A549 (cell line): Measurements from ENCODE around the gene PHACTR4. TPM values are rescaled to one million over a fixed set of nuclear protein-coding genes. Genes with fewer than 3 reads are reported as not detected.

Experiments used
- ATAC-seq, 2 experiments: fragments of 200-7000 bp in 1 of 2; fragments of >200 bp in 1 of 2; cut with Nextera tagmentation in 1 of 2; cut with Tn5 transposase in 1 of 2; 3 replicates each; pipeline versions ENCODE4 v1.8.0 to v1.9.1; 2018 to 2020; ENCODE audit warnings: mild to moderate bottlenecking in 1 of 2, moderate library complexity in 1 of 2
- CTCF ChIA-PET: fragments of 300-600 bp; sonication (Branson Sonifier 250); formaldehyde crosslinking; extraction: SDS; loops from one replicate; lab custom pipeline; 2021; ENCODE audit warnings: antibody characterized with exemption, inconsistent platforms; lab: Yijun Ruan, JAX
- POLR2A ChIA-PET: fragments of 350-600 bp; formaldehyde crosslinking; extraction: SDS; loops from one replicate; lab custom pipeline; 2021; ENCODE audit warnings: antibody characterized with exemption, inconsistent platforms; lab: Yijun Ruan, JAX
- DNase-seq, 2 experiments: peaks; one replicate each; pipeline versions ENCODE4 v3.0.0 to v3.0.0-alpha.2; 2011 to 2016; ENCODE audit warnings: low read depth in 1 of 2, low spot score in 1 of 2
- FAIRE-seq: peaks from 2 replicates; lab custom pipeline; 2011; peaks lifted over from hg19 to GRCh38; lab: Jason Lieb, UNC
- H3K27ac ChIP-seq, 2 experiments: fragments of >200 bp; sonication (Bioruptor Twin); formaldehyde crosslinking; 3 replicates each; pipeline ENCODE4 v1.5.1; 2016 to 2017
- H3K4me1 ChIP-seq: fragments of >200 bp; sonication (Bioruptor Twin); formaldehyde crosslinking; 3 replicates; pipeline ENCODE4 v1.6.1; 2016
- H3K4me2 ChIP-seq: fragments of >200 bp; sonication (Bioruptor Twin); formaldehyde crosslinking; 3 replicates; pipeline ENCODE4 v1.6.1; 2016
- H3K4me3 ChIP-seq: fragments of >200 bp; sonication (Bioruptor Twin); formaldehyde crosslinking; 3 replicates; pipeline ENCODE4 v1.5.1; 2016
- H3K9me3 ChIP-seq: fragments of >200 bp; sonication (Bioruptor Twin); formaldehyde crosslinking; 3 replicates; pipeline ENCODE4 v1.6.1; 2016
- CEBPB ChIP-seq, 2 experiments: fragments of >200 bp in 1 of 2; sonication (Bioruptor Twin) in 1 of 2; formaldehyde crosslinking in 1 of 2; IDR thresholded peaks; 2 replicates each; pipeline ENCODE4 v1.6.1; 2012 to 2016
- CHD2 ChIP-seq: fragments of 150-350 bp; IDR thresholded peaks from 2 replicates; pipeline ENCODE4 v1.6.1; 2014; ENCODE audit warnings: low read length; ENCODE audit not compliant: partially characterized antibody
- EHF ChIP-seq: fragments of 250-450 bp; sonication (Bioruptor Pico); IDR thresholded peaks from 2 replicates; pipeline ENCODE4 v1.5.0; 2020; ENCODE audit warnings: mild to moderate bottlenecking
- EHMT2 ChIP-seq: fragments of 200-600 bp; sonication (generic); IDR thresholded peaks from 2 replicates; pipeline ENCODE4 v1.6.1; 2016; ENCODE audit warnings: antibody characterized with exemption, low read depth, mild to moderate bottlenecking, moderate library complexity
- EP300 ChIP-seq, 2 experiments: fragments of >200 bp; sonication (Bioruptor Twin); formaldehyde crosslinking; IDR thresholded peaks; 2 replicates in 1 of 2; 3 replicates in 1 of 2; pipeline ENCODE4 v1.6.1; 2016 to 2017
- ESRRA ChIP-seq: fragments of 150-350 bp; IDR thresholded peaks from 2 replicates; pipeline ENCODE4 v1.6.1; 2014; ENCODE audit warnings: mild to moderate bottlenecking, low read length, borderline replicate concordance
- FOSB ChIP-seq: fragments of 250-450 bp; sonication (Bioruptor Pico); IDR thresholded peaks from 2 replicates; pipeline ENCODE4 v1.5.0; 2020; ENCODE audit warnings: mild to moderate bottlenecking, moderate library complexity
- FOSL2 ChIP-seq, 2 experiments: fragments of 450-650 bp in 1 of 2; fragments of >200 bp in 1 of 2; sonication (Bioruptor Twin) in 1 of 2; formaldehyde crosslinking; IDR thresholded peaks; 2 replicates each; pipeline versions ENCODE4 v1.5.0 to v1.6.1; 2016 to 2020; ENCODE audit warnings: mild to moderate bottlenecking in 1 of 2, moderate library complexity in 1 of 2
- HOXA7 ChIP-seq: fragments of 250-450 bp; sonication (Bioruptor Pico); IDR thresholded peaks from 2 replicates; pipeline ENCODE4 v1.5.0; 2020; ENCODE audit warnings: mild to moderate bottlenecking, moderate library complexity
- HOXB13 ChIP-seq: fragments of 250-450 bp; sonication (Bioruptor Pico); IDR thresholded peaks from 2 replicates; pipeline ENCODE4 v1.5.0; 2020; ENCODE audit warnings: low read depth, mild to moderate bottlenecking, moderate library complexity
- HOXB5 ChIP-seq: fragments of 250-450 bp; sonication (Bioruptor Pico); IDR thresholded peaks from 2 replicates; pipeline ENCODE4 v1.5.0; 2020; ENCODE audit warnings: mild to moderate bottlenecking, moderate library complexity
- JUN ChIP-seq, 2 experiments: fragments of >200 bp; sonication (Bioruptor Twin); formaldehyde crosslinking; IDR thresholded peaks; 2 replicates in 1 of 2; 3 replicates in 1 of 2; pipeline ENCODE4 v1.6.1; 2016 to 2017
- JUNB ChIP-seq: fragments of >200 bp; sonication (Bioruptor Twin); formaldehyde crosslinking; IDR thresholded peaks from 2 replicates; pipeline ENCODE4 v1.6.1; 2016
- KDM5A ChIP-seq: fragments of 200-600 bp; sonication (generic); IDR thresholded peaks from 2 replicates; pipeline ENCODE4 v1.6.1; 2016; ENCODE audit warnings: antibody characterized with exemption, mild to moderate bottlenecking
- MAFK ChIP-seq: fragments of 450-650 bp; IDR thresholded peaks from 2 replicates; pipeline ENCODE4 v1.6.1; 2014; ENCODE audit not compliant: partially characterized antibody
- NFE2L2 ChIP-seq: fragments of 150-350 bp; conservative IDR thresholded peaks from 2 replicates; pipeline ENCODE4 v1.6.1; 2014; ENCODE audit warnings: low read length
- POLR2A ChIP-seq: IDR thresholded peaks from 2 replicates; pipeline ENCODE4 v1.6.1; 2012; ENCODE audit warnings: mild to moderate bottlenecking, low read length
- RAD21 ChIP-seq, 2 experiments: fragments of >200 bp in 1 of 2; sonication (Bioruptor Twin) in 1 of 2; formaldehyde crosslinking in 1 of 2; IDR thresholded peaks in 1 of 2; conservative IDR thresholded peaks in 1 of 2; 2 replicates in 1 of 2; 3 replicates in 1 of 2; pipeline ENCODE4 v1.6.1; 2012 to 2018; ENCODE audit warnings: inconsistent platforms in 1 of 2
- RARB ChIP-seq: fragments of 250-450 bp; sonication (Bioruptor Pico); IDR thresholded peaks from 2 replicates; pipeline ENCODE4 v1.8.0; 2021; ENCODE audit warnings: mild to moderate bottlenecking, moderate library complexity
- RCOR1 ChIP-seq: fragments of 150-350 bp; IDR thresholded peaks from 2 replicates; pipeline ENCODE4 v1.6.1; 2014; ENCODE audit warnings: antibody characterized with exemption, low read length, low read depth
- RNF2 ChIP-seq: fragments of 200-600 bp; sonication (generic); IDR thresholded peaks from 2 replicates; pipeline ENCODE4 v1.6.1; 2016; ENCODE audit warnings: low read depth, mild to moderate bottlenecking, antibody characterized with exemption, moderate library complexity, borderline replicate concordance
- SMC3 ChIP-seq: fragments of >200 bp; sonication (Bioruptor Twin); formaldehyde crosslinking; IDR thresholded peaks from 3 replicates; pipeline ENCODE4 v1.6.1; 2018; ENCODE audit warnings: inconsistent platforms
- TFCP2L1 ChIP-seq: fragments of 250-450 bp; sonication (Bioruptor Pico); IDR thresholded peaks from 2 replicates; pipeline ENCODE4 v1.5.0; 2021; ENCODE audit warnings: mild to moderate bottlenecking
- ZC3H11A ChIP-seq: fragments of 450-650 bp; IDR thresholded peaks from 2 replicates; pipeline ENCODE4 v1.6.1; 2014; ENCODE audit warnings: antibody characterized with exemption, mild to moderate bottlenecking
- ZSCAN20 ChIP-seq: fragments of 250-450 bp; sonication (Bioruptor Pico); IDR thresholded peaks from 2 replicates; pipeline ENCODE4 v1.8.0; 2022; ENCODE audit warnings: mild to moderate bottlenecking, moderate library complexity
- WGBS: methylation state at CpG from one replicate; pipeline ENCODE4 v1.1.6; 2017; ENCODE audit errors: missing lambda C conversion rate; 5-methylcytosine and 5-hydroxymethylcytosine counted together
- polyA plus RNA-seq, 4 experiments: library from polyadenylated mRNA; depleted of rRNA in 3 of 4; stranded (reverse); fragments of >200 nt; fragmentation: RNase III in 1 of 4; extraction: RNeasy Plus Mini Kit Qiagen cat#74134 plus additional on column Dnase treatment in 1 of 4; gene quantifications; 2 replicates in 3 of 4; 3 replicates in 1 of 4; pipeline ENCODE4 v1.2.3, GENCODE V29; 2011 to 2017
- TF ChIP-seq, protein P1 (sequence below): fragments of 250-450 bp; sonication (Bioruptor Pico); IDR thresholded peaks from 2 replicates; pipeline ENCODE4 v1.5.0; 2020; ENCODE audit warnings: low read depth, mild to moderate bottlenecking, moderate library complexity
- TF ChIP-seq, protein P2 (sequence below): IDR thresholded peaks from 2 replicates; pipeline ENCODE4 v1.6.1; 2012
- TF ChIP-seq, protein P3 (sequence below): IDR thresholded peaks from 2 replicates; pipeline ENCODE4 v1.6.1; 2012; ENCODE audit warnings: low read depth, borderline replicate concordance
- TF ChIP-seq, protein P4 (sequence below): fragments of 450-650 bp; IDR thresholded peaks from 2 replicates; pipeline ENCODE4 v1.6.1; 2014; ENCODE audit warnings: antibody characterized with exemption

PHACTR4 gene
- polyA plus RNA-seq, 2 of the 4 experiments (the other 2 are of a cell fraction) = 17.4 to 25.0 TPM

DNA sequence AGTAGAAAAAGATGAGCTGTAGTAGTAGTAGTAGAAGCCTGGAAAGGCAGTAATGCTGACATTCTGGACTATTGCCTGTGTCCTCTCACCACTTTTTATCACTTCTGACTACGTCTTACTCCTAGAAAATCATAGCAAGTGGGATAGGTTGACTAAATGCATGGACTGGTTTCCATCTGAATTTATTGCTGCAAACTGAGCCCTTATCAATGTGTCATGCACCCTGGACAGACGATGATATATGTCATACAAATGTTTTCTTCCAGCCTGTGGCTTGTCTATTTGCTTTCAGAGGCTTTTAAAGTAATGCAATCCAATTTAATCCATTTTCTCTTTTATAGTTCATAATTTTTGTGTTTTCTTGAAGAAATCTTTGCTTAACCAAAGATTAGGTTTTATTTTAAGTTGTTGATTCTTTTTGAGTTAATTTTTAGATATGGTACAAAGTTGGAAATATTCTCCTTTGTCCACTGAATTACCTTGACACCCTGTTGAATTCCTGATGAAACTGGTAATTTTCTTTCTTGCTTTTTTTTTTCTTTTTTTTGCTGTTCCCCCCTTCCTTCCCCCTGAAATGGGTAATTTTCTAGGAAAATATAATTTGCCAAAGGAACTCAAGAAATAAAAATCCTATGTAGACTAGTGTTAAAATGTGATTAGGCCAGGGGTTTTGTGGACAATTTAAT is 47.1 kb downstream of the PHACTR4 start:
- FAIRE-seq (no peak), DNase-seq (no peak), ATAC-seq (no peak)
- H3K4me1 ChIP-seq = peaks cover 42% of the 10 kb centered on the region
- ChIA-PET CTCF (interaction anchor here (1.0 to 1.2 kb wide), 2 partner anchors 13 to 15 kb away, joined by 3 read pairs; no protein-coding TSS in a partner anchor), POLR2A (no interaction called here)
- peak overlapping the region; percentile 87 to 97 for H3K27ac ChIP-seq
- peak overlapping the region; percentile 17; the same call in 1 of the 3 replicates for H3K4me3 ChIP-seq
- 62% methylated on average over 2 of the region's 2 CpGs for WGBS
- TF ChIP-seq ZC3H11A = no peak
- TF ChIP-seq, protein P1, sequence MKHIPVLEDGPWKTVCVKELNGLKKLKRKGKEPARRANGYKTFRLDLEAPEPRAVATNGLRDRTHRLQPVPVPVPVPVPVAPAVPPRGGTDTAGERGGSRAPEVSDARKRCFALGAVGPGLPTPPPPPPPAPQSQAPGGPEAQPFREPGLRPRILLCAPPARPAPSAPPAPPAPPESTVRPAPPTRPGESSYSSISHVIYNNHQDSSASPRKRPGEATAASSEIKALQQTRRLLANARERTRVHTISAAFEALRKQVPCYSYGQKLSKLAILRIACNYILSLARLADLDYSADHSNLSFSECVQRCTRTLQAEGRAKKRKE = no peak
- TF ChIP-seq SMC3 = no peak
- TF ChIP-seq, protein P2, sequence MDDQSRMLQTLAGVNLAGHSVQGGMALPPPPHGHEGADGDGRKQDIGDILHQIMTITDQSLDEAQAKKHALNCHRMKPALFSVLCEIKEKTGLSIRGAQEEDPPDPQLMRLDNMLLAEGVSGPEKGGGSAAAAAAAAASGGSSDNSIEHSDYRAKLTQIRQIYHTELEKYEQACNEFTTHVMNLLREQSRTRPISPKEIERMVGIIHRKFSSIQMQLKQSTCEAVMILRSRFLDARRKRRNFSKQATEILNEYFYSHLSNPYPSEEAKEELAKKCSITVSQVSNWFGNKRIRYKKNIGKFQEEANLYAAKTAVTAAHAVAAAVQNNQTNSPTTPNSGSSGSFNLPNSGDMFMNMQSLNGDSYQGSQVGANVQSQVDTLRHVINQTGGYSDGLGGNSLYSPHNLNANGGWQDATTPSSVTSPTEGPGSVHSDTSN = no peak
- TF ChIP-seq EHF (CRISPR knock-in tag) = no peak
- TF ChIP-seq EHMT2 = no peak
- no peak for TF ChIP-seq ESRRA
- TF ChIP-seq EP300 (IDR thresholded peaks at IDR 0.05) = no peak
- TF ChIP-seq RCOR1 = no peak
- no peak for TF ChIP-seq ZSCAN20 (CRISPR knock-in tag)
- no peak for TF ChIP-seq TFCP2L1 (CRISPR knock-in tag)
- no peak for TF ChIP-seq FOSB
- TF ChIP-seq RAD21 (conservative IDR thresholded peaks at IDR 0.05 in 1 of 2, IDR thresholded peaks at IDR 0.05 in 1 of 2) = no peak
- TF ChIP-seq HOXB5 = no peak
- H3K4me2 ChIP-seq = peak overlapping the region; percentile 91
- no peaks in the 10 kb centered on the region for H3K9me3 ChIP-seq

DNA sequence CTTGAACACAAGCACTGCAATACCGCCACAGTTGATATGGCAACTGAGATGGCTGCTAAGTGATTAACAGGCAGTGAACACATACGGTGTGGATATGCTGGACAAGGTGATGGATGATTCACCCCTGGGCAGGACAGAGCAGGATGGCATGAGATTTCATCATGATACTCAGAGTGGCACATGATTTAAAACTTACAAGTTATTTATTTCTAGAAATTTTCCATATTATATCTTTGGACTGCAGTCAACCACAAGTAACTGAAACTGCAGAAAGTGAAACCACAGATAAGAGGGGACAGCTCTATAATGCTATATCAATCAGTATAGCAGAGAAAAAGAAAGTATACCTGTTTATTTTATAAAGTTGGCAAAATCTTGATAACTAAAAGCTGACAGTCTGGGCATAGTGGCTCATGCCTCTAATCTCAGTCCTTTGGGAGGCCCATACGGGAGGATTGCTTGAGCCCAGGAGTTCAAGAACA is 47.9 kb downstream of the PHACTR4 start:
- peak; percentile 53 to 74 for DNase-seq
- ATAC-seq = peak; percentile 92 to 98
- peaks cover 51% of the 10 kb centered on the region for H3K4me1 ChIP-seq
- H3K9me3 ChIP-seq = no peaks in the 10 kb centered on the region
- H3K27ac ChIP-seq = peak overlapping the region; percentile 87 to 97
- TF ChIP-seq JUN (IDR thresholded peaks at IDR 0.05) (peak; percentile 23 to 41; a peak in 1 of 5 replicates), RNF2 (no peak), POLR2A (no peak), CHD2 (no peak), FOSL2 (IDR thresholded peaks at IDR 0.05) (peak; percentile 41; the same call in 1 of the 2 replicates), FOSL2 (CRISPR knock-in tag; IDR thresholded peaks at IDR 0.05) (peak; percentile 52), JUNB (peak; percentile 61; the same call in 1 of the 2 replicates), ESRRA (no peak), RARB (CRISPR knock-in tag) (no peak), HOXA7 (CRISPR knock-in tag) (no peak), NFE2L2 (no peak), EHF (CRISPR knock-in tag) (no peak), KDM5A (no peak), CEBPB (IDR thresholded peaks at IDR 0.05) (peak; percentile 20 to 25; a peak in 2 of 4 replicates), EHMT2 (no peak), SMC3 (no peak), MAFK (no peak), HOXB13 (CRISPR knock-in tag) (no peak)
- TF ChIP-seq, protein P3, sequence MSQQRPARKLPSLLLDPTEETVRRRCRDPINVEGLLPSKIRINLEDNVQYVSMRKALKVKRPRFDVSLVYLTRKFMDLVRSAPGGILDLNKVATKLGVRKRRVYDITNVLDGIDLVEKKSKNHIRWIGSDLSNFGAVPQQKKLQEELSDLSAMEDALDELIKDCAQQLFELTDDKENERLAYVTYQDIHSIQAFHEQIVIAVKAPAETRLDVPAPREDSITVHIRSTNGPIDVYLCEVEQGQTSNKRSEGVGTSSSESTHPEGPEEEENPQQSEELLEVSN = no peak
- TF ChIP-seq, protein P4, sequence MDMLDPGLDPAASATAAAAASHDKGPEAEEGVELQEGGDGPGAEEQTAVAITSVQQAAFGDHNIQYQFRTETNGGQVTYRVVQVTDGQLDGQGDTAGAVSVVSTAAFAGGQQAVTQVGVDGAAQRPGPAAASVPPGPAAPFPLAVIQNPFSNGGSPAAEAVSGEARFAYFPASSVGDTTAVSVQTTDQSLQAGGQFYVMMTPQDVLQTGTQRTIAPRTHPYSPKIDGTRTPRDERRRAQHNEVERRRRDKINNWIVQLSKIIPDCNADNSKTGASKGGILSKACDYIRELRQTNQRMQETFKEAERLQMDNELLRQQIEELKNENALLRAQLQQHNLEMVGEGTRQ = no peak
- FAIRE-seq = no peak
- H3K4me3 ChIP-seq = no peak overlapping the region
- whole genome bisulfite sequencing = 18% methylated on average over 3 of the region's 3 CpGs
- ChIA-PET POLR2A (interaction anchor here (0.7 kb wide), 1 partner anchor 47 kb away, joined by 7 read pairs; no protein-coding TSS in a partner anchor), CTCF (interaction anchor here (0.6 to 1.5 kb wide), 2 partner anchors 7 to 30 kb away, joined by 3 to 4 read pairs; no protein-coding TSS in a partner anchor)
- H3K4me2 ChIP-seq = peak overlapping the region; percentile 91
